NCI-H187 treated with DMSO at 0.1 percent for 48 hours (cell line): ENCODE data around the gene GRHPR.
"Not testable (repeated sequence)": the region's sequence is repeated elsewhere in the genome, so short reads cannot be mapped to it uniquely, and the experiment has no call there.

Experiments used
- DNase-seq: peaks from one replicate; lab custom pipeline; 2025; lab: John Stamatoyannopoulos, UW

GRHPR gene

DNA sequence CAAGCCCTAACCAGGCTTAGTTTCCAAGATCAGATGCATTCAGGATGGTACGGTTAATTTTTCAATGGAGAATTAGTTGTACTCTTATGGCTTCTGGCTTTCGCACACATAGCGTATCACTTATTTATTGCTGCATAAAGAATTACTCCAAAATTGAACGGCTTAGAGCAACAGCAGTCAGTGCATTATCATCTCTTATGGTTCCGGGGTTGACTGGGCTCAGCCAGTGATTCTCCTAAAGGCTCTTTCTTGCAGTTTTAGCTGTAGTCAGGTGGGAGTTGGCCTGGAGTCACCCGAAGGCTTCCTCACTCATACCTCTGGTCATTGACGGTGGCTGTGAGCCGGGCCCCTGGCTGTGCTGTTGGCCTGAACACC lies 595 bp upstream of the GRHPR start:
- DNase-seq, result no peak

DNA sequence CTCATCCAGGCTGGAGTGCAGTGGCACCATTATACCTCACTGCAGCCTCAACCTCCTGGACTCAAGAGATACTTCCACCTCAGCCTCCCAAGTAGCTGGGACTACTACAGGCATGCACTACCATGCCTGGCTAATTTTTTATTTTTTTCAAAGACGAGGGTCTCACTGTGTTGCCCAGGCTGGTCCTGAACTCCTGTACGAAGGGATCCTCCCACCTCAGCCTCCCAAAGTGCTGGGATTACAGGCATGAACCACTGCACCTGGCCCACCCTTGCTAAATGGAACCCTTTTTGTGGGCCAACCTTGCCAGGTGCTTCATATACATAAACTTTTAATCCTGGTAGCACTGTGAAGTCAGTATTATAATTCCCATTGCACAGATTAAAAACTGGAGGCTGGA lies 1.0 kb downstream of the GRHPR start:
- DNase-seq, result no peak

DNA sequence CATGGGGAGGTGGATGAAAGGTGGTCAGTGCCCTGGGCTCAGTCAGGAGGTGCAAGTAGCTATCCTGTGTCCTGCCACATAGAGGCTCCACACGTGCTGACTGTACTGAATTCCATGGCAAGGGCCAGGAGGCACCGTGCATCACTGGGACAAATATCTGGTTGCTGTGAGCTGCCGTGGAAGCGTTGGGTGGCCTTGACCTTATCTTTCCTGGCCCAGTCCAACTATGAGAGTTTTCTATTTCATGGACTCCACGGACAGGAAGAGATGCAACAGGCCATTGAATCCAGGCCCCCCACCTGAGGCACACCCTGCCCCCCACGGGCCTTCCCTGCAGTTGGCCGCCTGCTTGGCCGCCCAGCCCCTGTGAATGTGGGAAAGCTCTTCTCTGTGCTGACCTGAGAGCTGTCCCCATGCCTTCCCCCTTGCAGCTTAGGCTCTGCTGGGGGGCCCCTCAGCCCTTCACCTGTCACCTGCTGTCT lies 1.7 kb downstream of the GRHPR start:
- DNase-seq, result no peak

DNA sequence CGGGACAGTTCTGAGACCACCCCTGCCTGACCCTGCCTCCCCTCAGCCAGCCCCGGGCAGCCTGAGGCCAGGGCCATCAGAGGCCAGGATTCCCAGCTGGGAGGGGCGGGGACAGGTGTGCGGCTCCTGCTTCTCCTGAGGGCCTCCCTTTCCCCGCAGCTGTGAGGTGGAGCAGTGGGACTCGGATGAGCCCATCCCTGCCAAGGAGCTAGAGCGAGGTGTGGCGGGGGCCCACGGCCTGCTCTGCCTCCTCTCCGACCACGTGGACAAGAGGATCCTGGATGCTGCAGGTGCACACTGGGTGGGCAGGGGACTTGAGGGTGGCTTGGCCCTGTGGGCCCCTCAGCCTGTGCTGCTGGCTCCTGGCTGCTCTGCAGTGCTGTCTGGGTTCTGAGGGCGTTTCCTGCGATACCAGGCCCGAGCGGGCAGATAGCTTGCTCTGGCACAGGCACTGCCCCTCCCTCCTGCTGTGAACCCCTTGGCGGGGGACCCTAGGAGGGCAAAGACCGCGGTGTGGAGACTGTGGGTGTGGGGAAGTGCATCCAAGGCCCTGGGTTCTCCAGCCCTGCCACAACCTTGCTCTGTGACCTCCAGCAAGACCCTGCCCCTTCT lies 2.3 kb downstream of the GRHPR start:
- no peak for DNase-seq

DNA sequence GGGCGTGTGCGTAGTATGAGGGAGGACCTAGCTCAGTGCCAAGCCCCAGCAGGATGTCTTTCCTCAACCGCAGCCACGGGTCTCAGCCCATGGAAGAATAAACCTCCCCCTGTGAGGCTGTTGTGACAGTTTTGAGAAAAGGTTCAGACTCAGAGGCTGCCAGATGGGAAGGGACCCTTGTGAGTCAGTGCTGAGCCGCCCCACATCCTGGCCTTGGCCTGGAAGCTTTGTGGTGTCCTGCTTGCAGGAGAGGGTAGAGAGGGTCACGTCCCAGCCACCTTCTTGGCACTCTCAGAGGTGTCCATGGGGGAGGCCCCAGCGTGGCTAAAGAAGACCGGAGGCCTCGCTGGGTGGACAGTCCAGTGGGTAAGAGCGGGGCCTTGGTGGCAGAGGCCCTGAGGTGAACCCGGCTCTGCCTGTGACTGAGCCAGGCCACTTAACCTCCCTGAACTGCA lies 2.8 kb downstream of the GRHPR start:
- DNase-seq, result no peak

DNA sequence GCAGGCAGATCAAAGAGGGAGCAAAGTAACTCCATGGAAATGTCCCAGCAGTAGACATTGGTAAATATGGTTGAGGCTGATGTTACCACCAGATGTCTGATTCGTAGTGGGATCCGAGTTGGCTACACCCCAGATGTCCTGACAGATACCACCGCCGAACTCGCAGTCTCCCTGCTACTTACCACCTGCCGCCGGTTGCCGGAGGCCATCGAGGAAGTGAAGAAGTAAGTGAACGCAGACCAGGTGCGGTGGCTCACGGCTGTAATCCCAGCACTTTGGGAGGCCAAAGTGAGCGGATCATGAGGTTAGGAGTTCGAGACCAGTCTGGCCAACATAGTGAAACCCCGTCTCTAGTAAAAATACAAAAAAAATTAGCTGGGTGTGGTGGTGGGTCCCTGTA lies 3.9 kb downstream of the GRHPR start:
- DNase-seq, result not testable (repeated sequence)

DNA sequence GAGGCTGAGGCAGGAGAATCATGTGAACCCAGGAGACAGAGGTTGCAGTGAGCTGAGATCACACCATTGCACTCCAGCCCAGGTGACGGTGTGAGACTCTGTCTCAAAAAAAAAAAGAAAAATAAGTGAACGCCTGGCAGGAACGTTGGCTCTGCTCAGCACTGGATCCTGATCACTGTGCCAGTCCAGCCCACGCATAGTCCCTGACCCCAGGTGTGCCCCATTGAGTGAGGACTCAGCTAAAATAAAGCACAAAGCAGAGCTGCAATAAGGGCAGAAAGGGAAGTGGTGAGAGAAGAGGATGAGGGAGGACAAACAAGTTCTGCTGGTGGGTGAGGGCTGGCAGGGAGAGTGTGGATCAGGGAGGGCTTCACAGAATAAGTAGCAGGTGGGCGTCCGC lies 4.3 kb downstream of the GRHPR start:
- DNase-seq, result no peak

DNA sequence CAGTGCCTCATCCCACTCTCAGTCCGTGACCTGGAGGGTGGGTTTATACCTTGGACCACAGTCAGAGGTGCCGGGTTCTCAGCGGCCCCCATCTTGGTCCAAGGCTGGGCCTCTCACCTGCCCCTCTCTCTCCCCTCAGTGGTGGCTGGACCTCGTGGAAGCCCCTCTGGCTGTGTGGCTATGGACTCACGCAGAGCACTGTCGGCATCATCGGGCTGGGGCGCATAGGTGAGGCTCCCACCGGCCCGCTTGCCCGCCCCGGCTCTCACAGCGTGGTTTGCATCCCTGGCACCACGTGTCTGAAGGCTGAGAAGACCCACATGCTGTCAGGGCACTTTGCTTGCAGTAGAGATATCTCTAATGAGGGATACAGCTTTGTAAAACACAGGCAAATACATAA lies 5.8 kb downstream of the GRHPR start:
- no peak for DNase-seq

DNA sequence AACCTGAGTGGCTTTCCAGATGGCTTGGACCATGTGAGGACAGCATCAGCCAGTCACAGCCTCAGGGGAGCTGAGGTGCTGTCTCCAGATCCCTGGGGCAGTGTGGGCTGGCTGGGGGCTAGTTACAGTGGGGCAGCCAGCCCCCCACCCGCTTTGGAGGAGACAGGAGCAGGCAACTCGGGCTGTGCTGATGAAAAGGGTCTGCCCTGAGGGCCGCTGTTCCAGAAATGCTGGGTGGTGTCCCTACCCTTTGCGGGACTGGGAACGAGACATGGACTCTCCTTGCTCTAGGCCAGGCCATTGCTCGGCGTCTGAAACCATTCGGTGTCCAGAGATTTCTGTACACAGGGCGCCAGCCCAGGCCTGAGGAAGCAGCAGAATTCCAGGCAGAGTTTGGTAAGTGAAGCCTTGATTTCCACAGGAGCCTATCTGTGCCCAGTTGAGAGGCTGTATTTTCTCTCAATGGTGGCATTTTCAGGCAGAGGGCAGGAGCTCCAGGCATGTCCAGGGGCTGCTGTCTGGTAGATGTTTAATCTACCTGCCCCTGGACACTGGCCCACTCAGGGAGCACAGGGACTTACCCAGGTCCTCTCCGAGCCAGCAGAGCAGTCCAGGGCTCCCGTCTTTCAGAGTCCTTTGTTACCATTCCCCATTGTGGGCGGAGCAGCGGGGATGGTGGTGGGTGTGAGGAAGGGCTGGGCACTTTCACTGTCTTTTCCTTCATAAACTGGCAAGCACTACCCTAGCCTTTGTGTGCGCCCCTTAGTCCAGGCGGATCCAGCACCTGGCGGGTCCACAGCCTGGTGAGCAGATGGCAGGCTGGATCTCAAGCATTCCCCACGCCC lies 7.2 kb downstream of the GRHPR start:
- DNase-seq, result no peak

DNA sequence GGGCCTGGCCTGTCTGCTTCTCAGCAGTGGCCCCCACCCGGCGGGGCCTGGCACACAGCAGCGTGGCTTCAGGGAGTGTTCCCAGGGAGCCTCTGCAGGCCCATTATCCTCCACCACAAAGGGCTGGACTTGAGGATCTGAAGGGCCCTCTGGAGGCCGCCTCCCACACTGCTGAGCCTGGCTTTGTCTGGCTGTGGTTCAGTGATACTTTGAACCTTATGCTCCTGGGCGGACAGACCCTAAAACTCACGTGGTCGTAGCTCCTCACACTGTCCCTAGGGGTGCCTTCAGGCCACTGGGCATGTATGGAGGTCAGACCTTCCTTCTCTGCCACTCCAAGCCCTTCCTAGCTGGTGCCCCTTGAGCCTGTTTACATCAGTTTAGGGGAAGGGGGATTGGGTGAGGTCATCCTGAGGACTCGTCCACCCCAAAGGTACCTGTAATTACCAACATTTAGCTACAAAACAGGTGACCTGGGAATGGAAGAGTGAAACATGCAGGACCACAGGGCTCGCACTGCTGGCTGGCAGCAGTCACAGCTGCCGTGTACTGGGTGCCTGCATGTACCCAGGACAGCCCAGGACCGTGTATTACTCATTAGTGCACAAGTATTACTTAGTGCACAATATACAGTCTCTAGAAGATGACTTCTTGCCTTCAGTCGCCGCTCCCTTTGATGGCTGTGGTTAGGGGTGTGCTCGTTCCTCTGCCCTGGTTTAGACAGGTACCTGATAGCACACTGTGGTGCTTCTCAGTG lies 8.5 kb downstream of the GRHPR start:
- DNase-seq, result no peak

DNA sequence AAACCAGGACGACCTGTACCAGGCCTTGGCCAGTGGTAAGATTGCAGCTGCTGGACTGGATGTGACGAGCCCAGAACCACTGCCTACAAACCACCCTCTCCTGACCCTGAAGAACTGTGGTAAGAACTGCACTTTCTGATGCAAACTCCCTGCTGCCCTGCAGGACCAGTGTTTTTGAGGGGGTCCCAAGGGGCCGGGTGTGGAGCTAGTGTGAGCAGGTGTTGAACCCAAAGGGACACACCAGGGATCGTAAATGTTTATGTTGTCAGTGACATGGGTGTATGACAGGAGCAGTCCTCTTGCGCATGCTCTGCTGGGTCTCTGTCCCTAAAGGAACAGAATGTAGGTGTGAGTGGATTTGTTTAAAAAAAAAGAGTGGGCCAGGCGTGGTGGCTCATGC lies 9.5 kb downstream of the GRHPR start:
- no peak for DNase-seq

DNA sequence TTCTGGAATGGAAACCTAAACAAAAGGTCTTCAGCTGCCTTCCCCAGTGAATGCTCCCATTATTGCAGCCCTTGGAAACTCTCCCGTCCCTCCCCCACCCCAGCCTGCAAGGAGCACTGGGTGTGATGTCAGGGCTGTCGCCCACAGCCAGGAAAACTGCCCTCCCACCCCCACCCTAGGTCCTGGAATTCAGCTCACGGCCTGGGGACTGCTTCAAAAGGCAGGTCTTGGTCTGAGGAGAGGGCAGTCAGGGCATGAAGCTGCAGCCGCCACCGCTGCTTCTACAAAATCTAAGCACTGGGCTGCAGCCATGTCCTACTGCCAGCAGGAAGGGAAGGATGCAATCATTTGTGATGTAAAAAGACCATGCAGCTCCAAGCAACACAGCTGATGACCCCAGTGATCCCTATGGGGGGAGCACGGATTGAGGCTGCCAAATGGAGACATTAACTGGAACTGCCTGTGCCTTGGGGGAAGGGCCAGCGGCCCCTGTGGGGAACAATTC lies 11.4 kb downstream of the GRHPR start:
- no peak for DNase-seq

DNA sequence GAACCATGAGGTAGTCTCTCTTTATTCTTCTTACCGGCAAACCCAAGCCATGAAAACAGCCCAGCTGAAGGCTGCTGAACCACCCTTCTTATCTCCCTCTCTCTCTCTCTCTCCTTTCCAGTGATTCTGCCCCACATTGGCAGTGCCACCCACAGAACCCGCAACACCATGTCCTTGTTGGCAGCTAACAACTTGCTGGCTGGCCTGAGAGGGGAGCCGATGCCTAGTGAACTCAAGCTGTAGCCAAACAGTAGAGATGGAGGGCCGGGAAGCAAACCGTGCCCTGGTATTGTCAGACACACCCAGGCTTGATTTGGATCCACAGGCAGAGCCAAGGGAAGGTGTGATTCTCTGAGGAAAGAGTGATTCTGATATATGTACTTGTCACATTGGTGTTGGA lies 14.0 kb downstream of the GRHPR start:
- no peak for DNase-seq

DNA sequence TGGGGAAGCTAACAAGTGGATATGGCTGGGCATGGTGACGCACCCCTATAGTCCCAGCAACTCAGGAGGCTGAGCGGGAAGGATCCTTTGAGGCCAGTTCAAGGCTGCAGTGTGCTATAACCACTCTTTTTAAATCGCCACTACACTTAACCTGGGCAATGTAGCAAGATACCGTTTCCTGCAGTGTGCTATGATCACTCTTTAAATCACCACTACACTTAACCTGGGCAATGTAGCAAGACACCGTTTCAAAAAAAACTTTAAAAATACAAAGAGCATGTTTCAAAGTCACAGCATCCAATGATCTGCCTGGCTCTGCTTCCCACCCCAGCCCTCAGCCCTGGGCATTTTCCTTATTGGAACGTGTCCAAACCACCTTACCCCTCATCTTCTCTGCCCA lies 14.5 kb downstream of the GRHPR start:
- DNase-seq, result no peak

DNA sequence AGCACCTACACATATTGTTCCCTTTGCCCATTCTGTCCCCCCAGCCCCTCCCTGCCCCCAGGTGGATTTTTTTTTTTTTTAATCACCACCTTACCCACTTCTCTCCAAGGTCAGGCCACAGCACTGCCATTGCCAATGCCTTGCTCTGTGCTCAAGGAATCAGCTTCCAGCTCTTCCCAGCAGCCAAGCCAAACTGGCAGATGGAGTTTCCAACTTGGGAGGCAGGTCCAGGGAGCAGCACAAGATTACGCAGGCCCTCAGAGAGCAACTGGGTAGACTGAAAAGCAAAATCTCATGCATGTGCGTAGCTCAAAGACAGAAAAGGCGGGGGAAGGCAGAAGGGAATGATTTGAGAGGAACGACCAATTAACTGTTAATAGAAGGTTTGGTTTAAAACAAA lies 15.1 kb downstream of the GRHPR start:
- DNase-seq, result no peak

DNA sequence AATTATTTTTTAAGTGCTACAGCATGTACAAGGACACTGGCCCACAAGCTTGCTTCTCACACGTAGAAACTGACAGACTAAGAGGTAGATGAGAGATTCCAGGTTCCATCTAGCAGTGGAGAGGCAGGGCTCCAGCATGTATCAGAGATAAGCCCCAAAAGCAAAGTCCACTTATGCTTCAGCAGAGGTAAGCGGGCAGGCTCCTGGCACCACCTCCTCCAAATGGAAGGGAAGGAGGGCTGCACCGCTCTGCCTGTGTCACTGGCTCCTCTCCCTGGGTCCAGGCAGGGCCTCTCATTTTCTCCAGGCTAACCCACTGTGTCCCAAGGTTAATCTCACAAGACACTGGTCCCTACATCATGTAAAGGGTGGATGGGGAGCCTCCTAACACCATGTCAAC lies 15.9 kb downstream of the GRHPR start:
- DNase-seq, result no peak

DNA sequence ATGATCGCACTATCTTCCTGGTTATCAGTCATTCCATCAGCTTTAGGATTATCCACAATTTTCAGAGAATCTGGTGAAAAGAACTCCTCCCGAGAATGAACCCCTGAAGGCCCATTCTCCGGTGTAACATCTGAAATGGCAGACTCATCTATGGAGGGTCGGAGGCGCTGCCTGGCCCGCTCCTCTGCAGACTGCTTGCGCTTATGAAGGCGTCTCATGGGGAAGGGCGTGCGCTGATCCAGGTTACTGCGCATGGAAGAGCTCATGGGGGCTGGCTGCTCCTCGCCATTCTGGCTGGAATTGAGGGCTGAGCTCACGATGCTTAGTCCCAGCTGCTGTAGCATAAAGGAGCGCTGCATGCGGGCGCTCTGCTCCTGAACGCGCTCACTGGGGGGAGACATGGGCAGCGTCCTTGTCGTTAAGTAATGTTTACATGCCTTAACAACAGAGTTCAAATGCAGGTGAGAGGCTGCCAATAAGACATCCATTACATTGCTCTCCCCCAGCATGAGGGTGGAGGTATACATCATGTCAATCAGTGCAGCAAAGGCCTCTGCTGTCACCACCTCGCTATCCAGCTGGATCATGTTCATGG lies 19.4 kb downstream of the GRHPR start:
- DNase-seq, result no peak

DNA sequence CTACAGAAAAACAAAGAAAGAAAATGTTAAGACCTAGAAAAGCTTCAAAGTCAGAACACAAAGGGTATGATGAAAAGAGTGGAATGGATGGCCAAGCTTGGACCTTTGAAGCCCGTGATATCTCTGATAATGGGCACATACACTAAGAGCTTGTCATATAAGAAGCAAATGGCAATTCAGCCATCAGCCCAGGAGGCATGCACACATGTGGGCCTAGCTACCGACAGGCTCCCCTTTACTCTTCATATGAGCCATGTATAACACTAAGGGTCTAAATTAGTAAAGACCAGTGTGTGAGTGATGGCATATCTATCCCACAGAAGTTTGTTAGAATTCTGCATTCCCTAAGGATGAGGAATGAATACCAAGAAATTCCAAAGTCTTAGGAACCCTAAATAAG lies 20.1 kb downstream of the GRHPR start:
- DNase-seq, result no peak

DNA sequence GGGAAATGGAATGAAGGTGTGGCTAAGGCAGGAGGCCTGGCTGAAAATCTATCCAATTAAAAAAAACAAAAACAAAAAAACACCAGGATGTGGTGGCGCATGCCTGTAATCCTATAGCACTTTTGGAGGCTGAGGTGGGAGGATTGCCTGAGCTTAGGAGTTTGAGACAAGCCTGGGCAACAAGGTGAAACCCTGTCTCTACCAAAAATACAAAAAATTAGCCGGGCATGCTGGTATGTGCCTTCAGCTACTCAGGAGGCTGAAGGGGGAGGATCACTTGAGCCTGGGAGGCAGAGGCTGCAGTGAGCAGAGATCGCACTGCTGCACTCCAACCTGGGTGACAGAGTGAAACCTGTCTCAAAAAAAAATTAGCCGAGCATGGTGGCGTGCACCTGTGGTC lies 21.1 kb downstream of the GRHPR start:
- no peak for DNase-seq

DNA sequence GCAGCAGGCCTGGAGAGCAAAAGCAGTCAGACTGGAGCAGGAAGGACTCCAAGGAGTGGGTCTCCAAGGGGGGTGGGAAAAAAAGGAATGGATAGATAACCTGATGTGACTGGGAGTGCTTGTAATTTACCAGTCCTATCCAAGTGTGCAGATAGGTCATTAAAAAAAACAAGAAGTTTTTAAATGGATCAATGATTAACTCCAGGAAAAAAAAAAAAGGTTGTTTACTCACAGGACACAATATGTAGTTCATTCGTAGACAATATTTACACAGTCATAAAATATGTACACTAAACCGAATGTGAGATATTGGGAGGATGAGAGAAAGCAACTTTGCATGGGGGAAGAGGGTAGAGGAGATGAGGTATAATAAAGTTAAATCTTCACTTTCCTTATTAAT lies 22.4 kb downstream of the GRHPR start:
- no peak for DNase-seq

DNA sequence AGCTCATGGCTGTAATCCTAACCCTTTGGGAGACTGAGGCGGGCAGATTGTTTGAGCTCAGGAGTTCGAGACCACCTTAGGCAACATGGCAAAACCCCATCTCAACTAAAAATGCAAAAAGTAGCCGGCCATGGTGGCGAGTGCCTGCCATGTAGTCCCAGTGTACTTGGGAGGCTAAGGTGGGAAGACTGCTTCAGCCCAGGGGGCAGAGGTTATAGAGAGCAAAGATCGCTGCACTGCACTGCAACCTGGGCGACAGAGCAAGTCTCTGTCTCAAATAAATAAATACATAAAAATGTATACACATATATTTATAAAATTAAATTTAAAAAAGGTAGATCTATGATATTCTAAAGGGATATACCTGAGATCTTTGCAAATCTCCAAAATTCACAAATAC lies 23.3 kb downstream of the GRHPR start:
- no peak for DNase-seq

DNA sequence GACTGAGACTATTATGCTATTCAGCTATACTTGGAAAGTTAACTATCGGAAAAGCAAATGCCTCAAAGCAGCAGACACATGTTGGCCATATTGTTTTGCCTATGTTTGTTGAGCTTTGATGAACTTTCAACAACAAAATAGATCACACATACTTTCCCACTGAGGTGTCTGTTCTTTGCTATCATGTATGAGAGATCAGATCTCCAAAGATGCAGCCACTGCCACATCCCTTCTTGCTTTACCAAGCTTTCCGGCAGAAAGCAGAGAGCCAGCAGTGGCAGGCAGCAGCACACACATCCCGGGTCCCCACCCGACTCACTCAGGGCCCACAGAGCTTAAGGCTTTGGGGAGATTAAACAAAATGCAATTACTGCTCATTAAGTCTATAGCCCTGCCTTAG lies 23.9 kb downstream of the GRHPR start:
- DNase-seq, result no peak
